WTC11 (cell line): ENCODE data around the gene BEST4. TPM values are rescaled to one million over a fixed set of nuclear protein-coding genes. Genes with fewer than 3 reads are reported as not detected.

Experiments
- CBFB ChIP-seq: sonication (generic); formaldehyde crosslinking; IDR thresholded peaks from 2 replicates; pipeline ENCODE4 v1.8.1; 2022; ENCODE audit warnings: mild to moderate bottlenecking, low read depth, missing genetic modification reagents
- ESRRA ChIP-seq: sonication (generic); formaldehyde crosslinking; IDR thresholded peaks from 2 replicates; pipeline ENCODE4 v1.8.1; 2022; ENCODE audit warnings: mild to moderate bottlenecking, missing genetic modification reagents, borderline replicate concordance
- ETV6 ChIP-seq: sonication (generic); formaldehyde crosslinking; IDR thresholded peaks from 2 replicates; pipeline ENCODE4 v1.8.1; 2022; ENCODE audit warnings: mild to moderate bottlenecking, missing genetic modification reagents
- FOXP1 ChIP-seq: sonication (generic); formaldehyde crosslinking; IDR thresholded peaks from 2 replicates; pipeline ENCODE4 v1.8.0; 2022; ENCODE audit warnings: missing genetic modification reagents, mild to moderate bottlenecking, moderate library complexity, borderline replicate concordance
- GABPB1 ChIP-seq: sonication (generic); formaldehyde crosslinking; IDR thresholded peaks from 2 replicates; pipeline ENCODE4 v1.8.1; 2023; ENCODE audit warnings: mild to moderate bottlenecking, missing genetic modification reagents
- JUN ChIP-seq: sonication (generic); formaldehyde crosslinking; IDR thresholded peaks from 2 replicates; pipeline ENCODE4 v1.8.0; 2023; ENCODE audit warnings: mild to moderate bottlenecking, missing genetic modification reagents
- MYBL2 ChIP-seq: sonication (generic); formaldehyde crosslinking; IDR thresholded peaks from 2 replicates; pipeline ENCODE4 v1.8.1; 2023; ENCODE audit warnings: mild to moderate bottlenecking, moderate library complexity, missing genetic modification reagents
- NFE2L1 ChIP-seq: sonication (generic); formaldehyde crosslinking; IDR thresholded peaks from 2 replicates; pipeline ENCODE4 v1.8.1; 2023; ENCODE audit warnings: missing genetic modification reagents
- OVOL2 ChIP-seq: fragments of 250-450 bp; sonication (Bioruptor Pico); IDR thresholded peaks from 2 replicates; pipeline ENCODE4 v1.9.0; 2021; ENCODE audit warnings: mild to moderate bottlenecking, borderline replicate concordance
- RELA ChIP-seq: sonication (generic); formaldehyde crosslinking; IDR thresholded peaks from 2 replicates; pipeline ENCODE4 v1.8.1; 2022; ENCODE audit warnings: missing genetic modification reagents, mild to moderate bottlenecking, borderline replicate concordance
- SP1 ChIP-seq: sonication (generic); formaldehyde crosslinking; conservative IDR thresholded peaks from 2 replicates; pipeline ENCODE4 v1.8.1; 2022; ENCODE audit warnings: missing genetic modification reagents
- STAT6 ChIP-seq: sonication (generic); formaldehyde crosslinking; conservative IDR thresholded peaks from 2 replicates; pipeline ENCODE4 v1.8.1; 2023; ENCODE audit warnings: mild to moderate bottlenecking, low read depth, missing genetic modification reagents, moderate library complexity
- TEAD4 ChIP-seq: sonication (generic); formaldehyde crosslinking; IDR thresholded peaks from 2 replicates; pipeline ENCODE4 v1.8.0; 2022; ENCODE audit warnings: mild to moderate bottlenecking, missing genetic modification reagents
- TP53 ChIP-seq: sonication (generic); formaldehyde crosslinking; IDR thresholded peaks from 2 replicates; pipeline ENCODE4 v1.8.1; 2023; ENCODE audit warnings: mild to moderate bottlenecking, missing genetic modification reagents
- USF1 ChIP-seq: sonication (generic); formaldehyde crosslinking; IDR thresholded peaks from 2 replicates; pipeline ENCODE4 v1.8.0; 2022; ENCODE audit warnings: mild to moderate bottlenecking, missing genetic modification reagents
- USF2 ChIP-seq: sonication (generic); formaldehyde crosslinking; IDR thresholded peaks from 2 replicates; pipeline ENCODE4 v1.8.1; 2023; ENCODE audit warnings: mild to moderate bottlenecking, missing genetic modification reagents, moderate library complexity
- ZBTB21 ChIP-seq: sonication (generic); formaldehyde crosslinking; IDR thresholded peaks from 2 replicates; pipeline ENCODE4 v1.8.1; 2023; ENCODE audit warnings: mild to moderate bottlenecking, missing genetic modification reagents, borderline replicate concordance
- ZNF121 ChIP-seq: sonication (generic); formaldehyde crosslinking; IDR thresholded peaks from 2 replicates; pipeline ENCODE4 v1.8.0; 2023; ENCODE audit warnings: missing genetic modification reagents
- ZNF219 ChIP-seq: sonication (generic); formaldehyde crosslinking; IDR thresholded peaks from 2 replicates; pipeline ENCODE4 v1.8.0; 2023; ENCODE audit warnings: missing genetic modification reagents, mild to moderate bottlenecking, borderline replicate concordance
- ZNF317 ChIP-seq: sonication (generic); formaldehyde crosslinking; IDR thresholded peaks from 2 replicates; pipeline ENCODE4 v1.8.1; 2023; ENCODE audit warnings: low read depth, mild to moderate bottlenecking, moderate library complexity, missing genetic modification reagents, borderline replicate concordance
- ZNF671 ChIP-seq: fragments of 250-450 bp; sonication (Bioruptor Pico); IDR thresholded peaks from 2 replicates; pipeline ENCODE4 v1.8.0; 2021; ENCODE audit warnings: mild to moderate bottlenecking
- total RNA-seq: library from RNA; stranded (reverse); gene quantifications from 3 replicates; pipeline ENCODE4 v1.2.3, GENCODE V29; 2021
- TF ChIP-seq, protein P1 (sequence below): sonication (generic); formaldehyde crosslinking; IDR thresholded peaks from 2 replicates; pipeline ENCODE4 v1.8.1; 2023; ENCODE audit warnings: mild to moderate bottlenecking, moderate library complexity, missing genetic modification reagents
- TF ChIP-seq, protein P2 (sequence below): sonication (generic); formaldehyde crosslinking; IDR thresholded peaks from 2 replicates; pipeline ENCODE4 v1.8.0; 2022; ENCODE audit warnings: mild to moderate bottlenecking, missing genetic modification reagents
- TF ChIP-seq, protein P3 (sequence below): sonication (generic); formaldehyde crosslinking; IDR thresholded peaks from 2 replicates; pipeline ENCODE4 v1.8.1; 2023; ENCODE audit warnings: mild to moderate bottlenecking, missing genetic modification reagents
- TF ChIP-seq, protein P4 (sequence below): sonication (generic); formaldehyde crosslinking; IDR thresholded peaks from 2 replicates; pipeline ENCODE4 v1.8.1; 2023; ENCODE audit warnings: mild to moderate bottlenecking, missing genetic modification reagents

BEST4 gene
- total RNA-seq, 1 experiment from 2014 or later = 1.6 TPM

GRCh38 chr1:44784094-44785028 lies 3.6 kb downstream of the BEST4 start (continued):
- TF ChIP-seq, protein P1, sequence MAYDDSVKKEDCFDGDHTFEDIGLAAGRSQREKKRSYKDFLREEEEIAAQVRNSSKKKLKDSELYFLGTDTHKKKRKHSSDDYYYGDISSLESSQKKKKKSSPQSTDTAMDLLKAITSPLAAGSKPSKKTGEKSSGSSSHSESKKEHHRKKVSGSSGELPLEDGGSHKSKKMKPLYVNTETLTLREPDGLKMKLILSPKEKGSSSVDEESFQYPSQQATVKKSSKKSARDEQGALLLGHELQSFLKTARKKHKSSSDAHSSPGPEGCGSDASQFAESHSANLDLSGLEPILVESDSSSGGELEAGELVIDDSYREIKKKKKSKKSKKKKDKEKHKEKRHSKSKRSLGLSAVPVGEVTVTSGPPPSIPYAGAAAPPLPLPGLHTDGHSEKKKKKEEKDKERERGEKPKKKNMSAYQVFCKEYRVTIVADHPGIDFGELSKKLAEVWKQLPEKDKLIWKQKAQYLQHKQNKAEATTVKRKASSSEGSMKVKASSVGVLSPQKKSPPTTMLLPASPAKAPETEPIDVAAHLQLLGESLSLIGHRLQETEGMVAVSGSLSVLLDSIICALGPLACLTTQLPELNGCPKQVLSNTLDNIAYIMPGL (CRISPR knock-in tag) = peak; percentile 58; the same call in 1 of the 2 replicates
- TF ChIP-seq, protein P2, sequence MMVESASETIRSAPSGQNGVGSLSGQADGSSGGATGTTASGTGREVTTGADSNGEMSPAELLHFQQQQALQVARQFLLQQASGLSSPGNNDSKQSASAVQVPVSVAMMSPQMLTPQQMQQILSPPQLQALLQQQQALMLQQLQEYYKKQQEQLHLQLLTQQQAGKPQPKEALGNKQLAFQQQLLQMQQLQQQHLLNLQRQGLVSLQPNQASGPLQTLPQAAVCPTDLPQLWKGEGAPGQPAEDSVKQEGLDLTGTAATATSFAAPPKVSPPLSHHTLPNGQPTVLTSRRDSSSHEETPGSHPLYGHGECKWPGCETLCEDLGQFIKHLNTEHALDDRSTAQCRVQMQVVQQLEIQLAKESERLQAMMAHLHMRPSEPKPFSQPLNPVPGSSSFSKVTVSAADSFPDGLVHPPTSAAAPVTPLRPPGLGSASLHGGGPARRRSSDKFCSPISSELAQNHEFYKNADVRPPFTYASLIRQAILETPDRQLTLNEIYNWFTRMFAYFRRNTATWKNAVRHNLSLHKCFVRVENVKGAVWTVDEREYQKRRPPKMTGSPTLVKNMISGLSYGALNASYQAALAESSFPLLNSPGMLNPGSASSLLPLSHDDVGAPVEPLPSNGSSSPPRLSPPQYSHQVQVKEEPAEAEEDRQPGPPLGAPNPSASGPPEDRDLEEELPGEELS (CRISPR knock-in tag) = peak; percentile 87
- TF ChIP-seq ZNF121 = 0 out of 2 replicates have a peak, but pooled peaks have one; percentile 11
- TF ChIP-seq CBFB (CRISPR knock-in tag) = peak; percentile 94; the same call in 1 of the 2 replicates
- 0 out of 2 replicates have a peak, but pooled peaks have one; percentile 55 for TF ChIP-seq GABPB1
- TF ChIP-seq ZNF317 (CRISPR knock-in tag) = no peak
- peak; percentile 23; the same call in 1 of the 2 replicates for TF ChIP-seq USF1 (CRISPR knock-in tag)
- peak; percentile 71; the same call in 1 of the 2 replicates for TF ChIP-seq TP53
- TF ChIP-seq ZBTB21 (CRISPR knock-in tag) = peak; percentile 64; the same call in 1 of the 2 replicates
- TF ChIP-seq, protein P3, sequence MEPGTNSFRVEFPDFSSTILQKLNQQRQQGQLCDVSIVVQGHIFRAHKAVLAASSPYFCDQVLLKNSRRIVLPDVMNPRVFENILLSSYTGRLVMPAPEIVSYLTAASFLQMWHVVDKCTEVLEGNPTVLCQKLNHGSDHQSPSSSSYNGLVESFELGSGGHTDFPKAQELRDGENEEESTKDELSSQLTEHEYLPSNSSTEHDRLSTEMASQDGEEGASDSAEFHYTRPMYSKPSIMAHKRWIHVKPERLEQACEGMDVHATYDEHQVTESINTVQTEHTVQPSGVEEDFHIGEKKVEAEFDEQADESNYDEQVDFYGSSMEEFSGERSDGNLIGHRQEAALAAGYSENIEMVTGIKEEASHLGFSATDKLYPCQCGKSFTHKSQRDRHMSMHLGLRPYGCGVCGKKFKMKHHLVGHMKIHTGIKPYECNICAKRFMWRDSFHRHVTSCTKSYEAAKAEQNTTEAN (CRISPR knock-in tag) = peak; percentile 77; the same call in 1 of the 2 replicates
- 0 out of 2 replicates have a peak, but pooled peaks have one; percentile 36 for TF ChIP-seq TEAD4 (CRISPR knock-in tag)
- TF ChIP-seq FOXP1 (CRISPR knock-in tag) = peak; percentile 85; the same call in 1 of the 2 replicates
- TF ChIP-seq SP1 (CRISPR knock-in tag) = 0 out of 2 replicates have a peak, but pooled peaks have one; percentile 49
- 0 out of 2 replicates have a peak, but pooled peaks have one; percentile 32 for TF ChIP-seq NFE2L1 (CRISPR knock-in tag)
- TF ChIP-seq OVOL2 (CRISPR knock-in tag) = no peak
- 0 out of 2 replicates have a peak, but pooled peaks have one; percentile 44 for TF ChIP-seq ETV6 (CRISPR knock-in tag)
- peak; percentile 84 for TF ChIP-seq MYBL2 (CRISPR knock-in tag)
- TF ChIP-seq ESRRA (CRISPR knock-in tag) = peak; percentile 61; the same call in 1 of the 2 replicates
- TF ChIP-seq USF2 = no peak
- TF ChIP-seq ZNF671 (CRISPR knock-in tag) = no peak
- peak; percentile 51; the same call in 1 of the 2 replicates for TF ChIP-seq JUN (CRISPR knock-in tag)
- 0 out of 2 replicates have a peak, but pooled peaks have one; percentile 40 for TF ChIP-seq ZNF219 (CRISPR knock-in tag)
- TF ChIP-seq, protein P4, sequence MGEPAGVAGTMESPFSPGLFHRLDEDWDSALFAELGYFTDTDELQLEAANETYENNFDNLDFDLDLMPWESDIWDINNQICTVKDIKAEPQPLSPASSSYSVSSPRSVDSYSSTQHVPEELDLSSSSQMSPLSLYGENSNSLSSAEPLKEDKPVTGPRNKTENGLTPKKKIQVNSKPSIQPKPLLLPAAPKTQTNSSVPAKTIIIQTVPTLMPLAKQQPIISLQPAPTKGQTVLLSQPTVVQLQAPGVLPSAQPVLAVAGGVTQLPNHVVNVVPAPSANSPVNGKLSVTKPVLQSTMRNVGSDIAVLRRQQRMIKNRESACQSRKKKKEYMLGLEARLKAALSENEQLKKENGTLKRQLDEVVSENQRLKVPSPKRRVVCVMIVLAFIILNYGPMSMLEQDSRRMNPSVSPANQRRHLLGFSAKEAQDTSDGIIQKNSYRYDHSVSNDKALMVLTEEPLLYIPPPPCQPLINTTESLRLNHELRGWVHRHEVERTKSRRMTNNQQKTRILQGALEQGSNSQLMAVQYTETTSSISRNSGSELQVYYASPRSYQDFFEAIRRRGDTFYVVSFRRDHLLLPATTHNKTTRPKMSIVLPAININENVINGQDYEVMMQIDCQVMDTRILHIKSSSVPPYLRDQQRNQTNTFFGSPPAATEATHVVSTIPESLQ = no peak
- TF ChIP-seq RELA (CRISPR knock-in tag) = peak; percentile 67; the same call in 1 of the 2 replicates
- TF ChIP-seq STAT6 (CRISPR knock-in tag) = 0 out of 2 replicates have a peak, but pooled peaks have one; percentile 66
